Liver (tissue), 9 donors: Measurements from ENCODE around the gene CLDN6. TPM values are rescaled to one million over a fixed set of nuclear protein-coding genes. Genes with fewer than 3 reads are reported as not detected.
A peak's percentile ranks its signal among the peaks of the same experiment; 100 is the strongest.

ENCODE experiments used
- DNase-seq: peaks from one replicate; pipeline ENCODE4 v3.0.0-alpha.2; 2017; ENCODE audit warnings: low spot score
- H3K27ac ChIP-seq, 2 donors: one replicate each; pipeline ENCODE4 v1.7.0; 2013; ENCODE audit warnings: inconsistent platforms in 2 of 2, low read length in 2 of 2, control low read depth in 1 of 2, low read depth in 1 of 2, mild to moderate bottlenecking in 1 of 2
- H3K27me3 ChIP-seq, 4 donors: one replicate each; pipeline versions ENCODE4 v1.6.1 to v1.7.0; 2013; ENCODE audit warnings: low read length in 3 of 4, inconsistent platforms in 1 of 4, mild to moderate bottlenecking in 1 of 4, moderate library complexity in 1 of 4; ENCODE audit not compliant: control insufficient read depth in 4 of 4, insufficient read depth in 4 of 4
- H3K36me3 ChIP-seq, 4 donors: one replicate each; pipeline versions ENCODE4 v1.6.1 to v1.7.0; 2013; ENCODE audit warnings: low read length in 3 of 4, mild to moderate bottlenecking in 3 of 4, low read depth in 1 of 4, moderate library complexity in 1 of 4; ENCODE audit not compliant: control insufficient read depth in 4 of 4, insufficient read depth in 3 of 4
- H3K4me1 ChIP-seq, 4 donors: one replicate each; pipeline versions ENCODE4 v1.6.1 to v1.7.0; 2013; ENCODE audit warnings: low read length in 3 of 4, mild to moderate bottlenecking in 3 of 4, moderate library complexity in 1 of 4; ENCODE audit not compliant: control insufficient read depth in 4 of 4, insufficient read depth in 4 of 4
- H3K4me3 ChIP-seq, 3 donors: one replicate each; pipeline versions ENCODE4 v1.6.1 to v1.7.0; 2013; ENCODE audit warnings: low read length in 3 of 3, control low read depth in 1 of 3, low read depth in 1 of 3, mild to moderate bottlenecking in 1 of 3
- H3K9ac ChIP-seq, 2 donors: one replicate each; pipeline ENCODE4 v1.7.0; 2013; ENCODE audit warnings: low read length in 2 of 2, mild to moderate bottlenecking in 2 of 2, moderate library complexity in 2 of 2, control low read depth in 1 of 2, low read depth in 1 of 2
- H3K9me3 ChIP-seq, 4 donors: one replicate each; pipeline versions ENCODE4 v1.6.1 to v1.7.0; 2013; ENCODE audit warnings: low read length in 3 of 4; ENCODE audit not compliant: control insufficient read depth in 4 of 4
- FOXA1 ChIP-seq: IDR thresholded peaks from 2 replicates; pipeline ENCODE4 v1.6.1; 2016; ENCODE audit warnings: antibody characterized with exemption
- FOXA2 ChIP-seq: IDR thresholded peaks from 2 replicates; pipeline ENCODE4 v1.6.1; 2016; ENCODE audit warnings: antibody characterized with exemption
- GABPA ChIP-seq, 2 donors: IDR thresholded peaks in 1 of 2; conservative IDR thresholded peaks in 1 of 2; 2 replicates each; pipeline ENCODE4 v1.6.1; 2016; ENCODE audit warnings: antibody characterized with exemption in 2 of 2, mild to moderate bottlenecking in 1 of 2, moderate library complexity in 1 of 2
- HNF4A ChIP-seq, 2 donors: conservative IDR thresholded peaks; 2 replicates each; pipeline ENCODE4 v1.6.1; 2016; ENCODE audit warnings: antibody characterized with exemption in 2 of 2, mild to moderate bottlenecking in 2 of 2
- NR2F2 ChIP-seq: IDR thresholded peaks from 2 replicates; pipeline ENCODE4 v1.6.1; 2016; ENCODE audit warnings: antibody characterized with exemption
- RAD21 ChIP-seq, 2 donors: IDR thresholded peaks; 2 replicates each; pipeline ENCODE4 v1.6.1; 2016; ENCODE audit warnings: antibody characterized with exemption in 2 of 2, mild to moderate bottlenecking in 2 of 2
- REST ChIP-seq: IDR thresholded peaks from 2 replicates; pipeline ENCODE4 v1.6.1; 2016; ENCODE audit warnings: antibody characterized with exemption, mild to moderate bottlenecking
- RXRA ChIP-seq, 2 donors: IDR thresholded peaks; 2 replicates each; pipeline ENCODE4 v1.6.1; 2017 to 2018; ENCODE audit warnings: antibody characterized with exemption in 2 of 2, mild to moderate bottlenecking in 1 of 2
- SP1 ChIP-seq: IDR thresholded peaks from 2 replicates; pipeline ENCODE4 v1.6.1; 2018; ENCODE audit warnings: antibody characterized with exemption, mild to moderate bottlenecking
- TAF1 ChIP-seq: conservative IDR thresholded peaks from 2 replicates; pipeline ENCODE4 v1.6.1; 2016; ENCODE audit warnings: antibody characterized with exemption, mild to moderate bottlenecking
- YY1 ChIP-seq: IDR thresholded peaks from 2 replicates; pipeline ENCODE4 v1.6.1; 2016; ENCODE audit warnings: antibody characterized with exemption, mild to moderate bottlenecking
- ZBTB33 ChIP-seq: IDR thresholded peaks from 2 replicates; pipeline ENCODE4 v1.6.1; 2016; ENCODE audit warnings: antibody characterized with exemption
- WGBS: extraction: QIAGEN DNeasy Blood & Tissue Kit; methylation state at CpG from one replicate; pipeline ENCODE4 v1.1.7; 2013; 5-methylcytosine and 5-hydroxymethylcytosine counted together
- polyA plus RNA-seq, 2 donors: library from polyadenylated mRNA; stranded (reverse) in 1 of 2; unstranded in 1 of 2; fragments of 200-250 nt in 1 of 2; fragments of >200 nt in 1 of 2; fragmentation: Nextera tagmentation in 1 of 2; extraction: Ambion mirVana in 1 of 2; gene quantifications; one replicate each; pipeline versions ENCODE4 v1.2.1 to v1.2.3, GENCODE V29; 2013 to 2015
- total RNA-seq, 2 donors: library from RNA; depleted of rRNA; stranded (reverse); fragments of >200 nt; gene quantifications; one replicate each; pipeline ENCODE4 v1.2.3, GENCODE V29; 2014
- TF ChIP-seq, protein P1 (sequence below): fragments of 150-350 bp; IDR thresholded peaks from 2 replicates; pipeline ENCODE4 v1.5.1; 2017; ENCODE audit warnings: improper control_type of control experiment, low read depth, low read length; ENCODE audit not compliant: missing input control
- donor health status: healthy.
- donor health status: healthy.
- donor health status: healthy.
- donor health status: healthy.
- donor health status: healthy.

Gene CLDN6
- total and polyA plus RNA-seq, 4 donors = 0.75 TPM; not detected in 3

DNA sequence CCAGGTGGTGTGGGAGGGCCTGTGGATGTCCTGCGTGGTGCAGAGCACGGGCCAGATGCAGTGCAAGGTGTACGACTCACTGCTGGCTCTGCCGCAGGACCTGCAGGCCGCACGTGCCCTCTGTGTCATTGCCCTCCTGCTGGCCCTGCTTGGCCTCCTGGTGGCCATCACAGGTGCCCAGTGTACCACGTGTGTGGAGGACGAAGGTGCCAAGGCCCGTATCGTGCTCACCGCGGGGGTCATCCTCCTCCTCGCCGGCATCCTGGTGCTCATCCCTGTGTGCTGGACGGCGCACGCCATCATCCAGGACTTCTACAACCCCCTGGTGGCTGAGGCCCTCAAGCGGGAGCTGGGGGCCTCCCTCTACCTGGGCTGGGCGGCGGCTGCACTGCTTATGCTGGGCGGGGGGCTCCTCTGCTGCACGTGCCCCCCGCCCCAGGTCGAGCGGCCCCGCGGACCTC lies 4.5 kb downstream of the CLDN6 start:
- Histone ChIP-seq H3K27ac (no peak overlapping the region), H3K4me3 (no peak overlapping the region), H3K27me3 (no peaks in the 10 kb centered on the region), H3K36me3 (no peaks in the 10 kb centered on the region), H3K9ac (no peak overlapping the region), H3K9me3 (no peaks in the 10 kb centered on the region), H3K4me1 (peaks cover 4 to 27% (median 12%) of the 10 kb centered on the region in 4 donors)
- WGBS = 38% methylated on average over 27 of the region's 27 CpGs
- TF ChIP-seq FOXA2 = no peak
- TF ChIP-seq GABPA (IDR thresholded peaks at IDR 0.05 in 1 of 2, conservative IDR thresholded peaks at IDR 0.05 in 1 of 2) = no peak
- TF ChIP-seq RAD21 (IDR thresholded peaks at IDR 0.05) = peak in 1 of 2 donors; percentile 12
- no peak for TF ChIP-seq REST
- peak; percentile 33 to 46 for TF ChIP-seq HNF4A (conservative IDR thresholded peaks at IDR 0.05)
- TF ChIP-seq SP1 = peak; percentile 51
- TF ChIP-seq ZBTB33 = no peak
- peak; percentile 97 to 99 for TF ChIP-seq RXRA (IDR thresholded peaks at IDR 0.05)
- TF ChIP-seq TAF1 = no peak
- no peak for TF ChIP-seq NR2F2
- TF ChIP-seq YY1 = peak; percentile 52
- TF ChIP-seq, protein P1, sequence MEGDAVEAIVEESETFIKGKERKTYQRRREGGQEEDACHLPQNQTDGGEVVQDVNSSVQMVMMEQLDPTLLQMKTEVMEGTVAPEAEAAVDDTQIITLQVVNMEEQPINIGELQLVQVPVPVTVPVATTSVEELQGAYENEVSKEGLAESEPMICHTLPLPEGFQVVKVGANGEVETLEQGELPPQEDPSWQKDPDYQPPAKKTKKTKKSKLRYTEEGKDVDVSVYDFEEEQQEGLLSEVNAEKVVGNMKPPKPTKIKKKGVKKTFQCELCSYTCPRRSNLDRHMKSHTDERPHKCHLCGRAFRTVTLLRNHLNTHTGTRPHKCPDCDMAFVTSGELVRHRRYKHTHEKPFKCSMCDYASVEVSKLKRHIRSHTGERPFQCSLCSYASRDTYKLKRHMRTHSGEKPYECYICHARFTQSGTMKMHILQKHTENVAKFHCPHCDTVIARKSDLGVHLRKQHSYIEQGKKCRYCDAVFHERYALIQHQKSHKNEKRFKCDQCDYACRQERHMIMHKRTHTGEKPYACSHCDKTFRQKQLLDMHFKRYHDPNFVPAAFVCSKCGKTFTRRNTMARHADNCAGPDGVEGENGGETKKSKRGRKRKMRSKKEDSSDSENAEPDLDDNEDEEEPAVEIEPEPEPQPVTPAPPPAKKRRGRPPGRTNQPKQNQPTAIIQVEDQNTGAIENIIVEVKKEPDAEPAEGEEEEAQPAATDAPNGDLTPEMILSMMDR = peak; percentile 15
- DNase-seq = no peak

- Histone ChIP-seq H3K27ac (no peak within 1 kb of the TSS), H3K4me1 (peaks cover 5 to 31% (median 17%) of the 10 kb centered on the region in 4 donors), H3K4me3 (no peak within 1 kb of the TSS), H3K9me3 (no peaks in the 10 kb centered on the region), H3K36me3 (no peaks in the 10 kb centered on the region), H3K9ac (no peak within 1 kb of the TSS), H3K27me3 (no peaks in the 10 kb centered on the region)
- 64% methylated on average over 27 of the region's 27 CpGs for WGBS
- TF ChIP-seq FOXA1 (no peak), SP1 (no peak), HNF4A (conservative IDR thresholded peaks at IDR 0.05) (no peak)
- TF ChIP-seq, protein P1 = no peak
- no peak for DNase-seq
Measured at GRCh38 chr16:3012828-3013420, 5.1 kb downstream of the CLDN6 start, which contains the start of gene CLDN9. Gene CLDN9 (plus strand): TSS chr16:3012923. CDS start chr16:3013363, 440 bp downstream.
